Parathyroid adenoma (tissue), 2 donors: ENCODE data around the gene DCN.

ENCODE experiments used
- H2AFZ ChIP-seq: fragments of 300-600 bp; sonication (generic); one replicate; pipeline ENCODE4 v1.7.0; 2017; ENCODE audit warnings: antibody characterized with exemption, mild to moderate bottlenecking
- H3K27ac ChIP-seq: fragments of 300-600 bp; sonication (generic); one replicate; pipeline ENCODE4 v1.7.0; 2017
- H3K27me3 ChIP-seq: fragments of 300-600 bp; sonication (generic); one replicate; pipeline ENCODE4 v1.7.0; 2017; ENCODE audit warnings: low read length; ENCODE audit not compliant: control insufficient read depth, insufficient read depth
- H3K36me3 ChIP-seq: fragments of 300-600 bp; sonication (generic); one replicate; pipeline ENCODE4 v1.7.0; 2017; ENCODE audit warnings: low read length; ENCODE audit not compliant: control insufficient read depth, insufficient read depth
- H3K4me1 ChIP-seq: fragments of 300-600 bp; sonication (generic); one replicate; pipeline ENCODE4 v1.7.0; 2017; ENCODE audit warnings: control low read depth
- H3K4me2 ChIP-seq: fragments of 300-600 bp; sonication (generic); one replicate; pipeline ENCODE4 v1.7.0; 2017; ENCODE audit warnings: low read length
- H3K4me3 ChIP-seq: fragments of 300-600 bp; sonication (generic); one replicate; pipeline ENCODE4 v1.7.0; 2017; ENCODE audit warnings: low read depth, low read length
- H3K79me2 ChIP-seq: fragments of 300-600 bp; sonication (generic); one replicate; pipeline ENCODE4 v1.7.0; 2017; ENCODE audit warnings: control low read depth
- H3K9ac ChIP-seq: fragments of 300-600 bp; sonication (generic); one replicate; pipeline ENCODE4 v1.7.0; 2017; ENCODE audit warnings: mild to moderate bottlenecking
- H3K9me3 ChIP-seq: fragments of 300-600 bp; sonication (generic); one replicate; pipeline ENCODE4 v1.7.0; 2017; ENCODE audit warnings: low read length; ENCODE audit not compliant: control insufficient read depth
- CTCF ChIP-seq: fragments of 300-600 bp; sonication (generic); IDR thresholded peaks from one replicate; pipeline ENCODE4 v1.7.0; 2017; ENCODE audit warnings: antibody characterized with exemption, mild to moderate bottlenecking
- donor health status: primary hyperparathyroidism.

Gene DCN

GRCh38 chr12:91163116-91163515 lies 19.5 kb downstream of the DCN start:
- no peak for TF ChIP-seq CTCF
- H3K27me3 ChIP-seq = no peaks in the 10 kb centered on the region
- no peak overlapping the region for H3K4me2 ChIP-seq
- H3K79me2 ChIP-seq = no peaks in the 10 kb centered on the region
- no peaks in the 10 kb centered on the region for H3K36me3 ChIP-seq
- H3K4me1 ChIP-seq = no peaks in the 10 kb centered on the region
- H3K4me3 ChIP-seq = no peak overlapping the region
- no peaks in the 10 kb centered on the region for H3K9me3 ChIP-seq
- no peak overlapping the region for H3K9ac ChIP-seq
- no peak overlapping the region for H2AFZ ChIP-seq
- no peak overlapping the region for H3K27ac ChIP-seq

- Histone ChIP-seq H3K4me1 (no peaks in the 10 kb centered on the region), H3K4me2 (no peak overlapping the region), H3K27ac (no peak overlapping the region), H3K4me3 (no peak overlapping the region), H3K36me3 (no peaks in the 10 kb centered on the region), H3K27me3 (no peaks in the 10 kb centered on the region), H3K9me3 (no peaks in the 10 kb centered on the region), H3K79me2 (no peaks in the 10 kb centered on the region), H3K9ac (no peak overlapping the region), H2AFZ (no peak overlapping the region)
- TF ChIP-seq CTCF = no peak
Observed at GRCh38 chr12:91161009-91161408, 21.6 kb downstream of the DCN start.

DNA sequence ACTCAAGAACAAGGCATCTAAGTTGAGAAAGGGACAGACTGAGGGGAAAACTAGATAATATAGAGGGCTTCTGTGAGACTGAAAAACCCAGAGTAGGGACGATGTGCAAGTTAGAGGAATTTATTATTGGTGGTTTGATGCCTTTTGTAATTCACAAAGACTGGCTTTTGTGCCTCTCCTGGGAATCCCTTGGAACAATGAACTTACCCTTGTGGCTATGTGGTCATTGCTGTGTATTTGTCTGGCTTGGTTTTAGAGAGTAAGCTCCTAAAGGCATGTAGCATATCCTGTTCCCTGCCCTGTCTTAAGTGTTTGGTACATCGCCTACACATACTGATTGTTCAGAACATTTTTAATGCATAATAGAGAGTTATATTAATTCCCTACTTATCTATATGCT lies 26.6 kb downstream of the DCN start:
- no peak for TF ChIP-seq CTCF
- H3K27me3 ChIP-seq = no peaks in the 10 kb centered on the region
- H3K27ac ChIP-seq = no peak overlapping the region
- H3K4me3 ChIP-seq = no peak overlapping the region
- no peaks in the 10 kb centered on the region for H3K4me1 ChIP-seq
- H3K9ac ChIP-seq = no peak overlapping the region
- no peaks in the 10 kb centered on the region for H3K36me3 ChIP-seq
- H3K9me3 ChIP-seq = no peaks in the 10 kb centered on the region
- no peak overlapping the region for H2AFZ ChIP-seq
- H3K79me2 ChIP-seq = no peaks in the 10 kb centered on the region
- no peak overlapping the region for H3K4me2 ChIP-seq

DNA sequence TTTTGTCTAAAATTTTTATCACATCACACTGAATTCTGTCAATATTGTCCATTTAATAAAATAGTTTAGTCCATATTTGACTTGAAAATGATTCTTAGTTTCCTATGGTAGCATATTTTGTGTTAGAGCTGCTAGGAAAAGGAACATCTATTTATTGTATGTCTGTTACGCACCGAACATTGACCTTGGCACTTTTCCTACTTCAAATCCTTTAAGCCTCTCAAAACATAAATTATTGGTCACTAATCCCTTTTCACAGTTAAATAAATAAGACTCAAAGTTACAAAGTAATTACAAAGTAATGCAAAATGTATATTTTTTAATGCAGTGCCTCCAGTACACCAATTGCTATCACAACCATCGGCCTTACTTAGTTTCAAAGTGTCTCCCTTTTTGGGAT lies 28.5 kb downstream of the DCN start:
- no peaks in the 10 kb centered on the region for H3K4me1 ChIP-seq
- no peak overlapping the region for H3K4me2 ChIP-seq
- H3K79me2 ChIP-seq = no peaks in the 10 kb centered on the region
- H3K4me3 ChIP-seq = no peak overlapping the region
- no peak overlapping the region for H3K27ac ChIP-seq
- no peaks in the 10 kb centered on the region for H3K36me3 ChIP-seq
- H3K27me3 ChIP-seq = no peaks in the 10 kb centered on the region
- no peak overlapping the region for H2AFZ ChIP-seq
- no peak for TF ChIP-seq CTCF
- H3K9ac ChIP-seq = no peak overlapping the region
- no peaks in the 10 kb centered on the region for H3K9me3 ChIP-seq

GRCh38 chr12:91144053-91144452 lies 38.6 kb downstream of the DCN start:
- no peaks in the 10 kb centered on the region for H3K9me3 ChIP-seq
- no peak overlapping the region for H3K4me3 ChIP-seq
- H3K27ac ChIP-seq = no peak overlapping the region
- no peaks in the 10 kb centered on the region for H3K79me2 ChIP-seq
- no peaks in the 10 kb centered on the region for H3K4me1 ChIP-seq
- no peak for TF ChIP-seq CTCF
- no peaks in the 10 kb centered on the region for H3K27me3 ChIP-seq
- no peaks in the 10 kb centered on the region for H3K36me3 ChIP-seq
- no peak overlapping the region for H3K9ac ChIP-seq
- no peak overlapping the region for H3K4me2 ChIP-seq
- H2AFZ ChIP-seq = no peak overlapping the region
